IMR-90 (cell line): ENCODE measurements around the gene ATP6V0E2.

Source experiments
- BHLHE40 ChIP-seq: fragments of 150-350 bp; IDR thresholded peaks from 2 replicates; pipeline ENCODE4 v1.6.1; 2016; ENCODE audit warnings: mild to moderate bottlenecking, low read depth, low read length
- CEBPB ChIP-seq: IDR thresholded peaks from 2 replicates; pipeline ENCODE4 v1.6.1; 2012; ENCODE audit warnings: low read depth, low read length, improper control_type of control experiment
- CHD1 ChIP-seq: IDR thresholded peaks from 2 replicates; pipeline ENCODE4 v1.6.1; 2012; ENCODE audit warnings: low read depth, low read length, improper control_type of control experiment
- CTCF ChIP-seq: conservative IDR thresholded peaks from 2 replicates; pipeline ENCODE4 v1.5.1; 2012; ENCODE audit warnings: mild to moderate bottlenecking, low read depth, low read length, improper control_type of control experiment
- MXI1 ChIP-seq: IDR thresholded peaks from 2 replicates; pipeline ENCODE4 v1.6.1; 2012; ENCODE audit warnings: low read depth, mild to moderate bottlenecking, low read length, moderate library complexity, borderline replicate concordance
- POLR2A ChIP-seq: IDR thresholded peaks from 2 replicates; pipeline ENCODE4 v1.6.1; 2012; ENCODE audit warnings: mild to moderate bottlenecking, low read depth, low read length
- RAD21 ChIP-seq: IDR thresholded peaks from 2 replicates; pipeline ENCODE4 v1.6.1; 2012; ENCODE audit warnings: low read length, improper control_type of control experiment
- RCOR1 ChIP-seq: IDR thresholded peaks from 2 replicates; pipeline ENCODE4 v1.6.1; 2012; ENCODE audit warnings: mild to moderate bottlenecking, low read length, improper control_type of control experiment; ENCODE audit not compliant: insufficient replicate concordance
- RFX5 ChIP-seq: IDR thresholded peaks from 2 replicates; pipeline ENCODE4 v1.8.0; 2012; ENCODE audit warnings: low read depth, mild to moderate bottlenecking, low read length, moderate library complexity
- SMC3 ChIP-seq: fragments of 150-350 bp; IDR thresholded peaks from 2 replicates; pipeline ENCODE4 v1.6.1; 2016; ENCODE audit warnings: low read depth, mild to moderate bottlenecking, antibody characterized with exemption, low read length, moderate library complexity
- TF ChIP-seq, protein P1 (sequence below): fragments of 150-350 bp; IDR thresholded peaks from 2 replicates; pipeline ENCODE4 v1.6.1; 2016; ENCODE audit warnings: low read depth, mild to moderate bottlenecking, low read length, moderate library complexity, borderline replicate concordance

DNA sequence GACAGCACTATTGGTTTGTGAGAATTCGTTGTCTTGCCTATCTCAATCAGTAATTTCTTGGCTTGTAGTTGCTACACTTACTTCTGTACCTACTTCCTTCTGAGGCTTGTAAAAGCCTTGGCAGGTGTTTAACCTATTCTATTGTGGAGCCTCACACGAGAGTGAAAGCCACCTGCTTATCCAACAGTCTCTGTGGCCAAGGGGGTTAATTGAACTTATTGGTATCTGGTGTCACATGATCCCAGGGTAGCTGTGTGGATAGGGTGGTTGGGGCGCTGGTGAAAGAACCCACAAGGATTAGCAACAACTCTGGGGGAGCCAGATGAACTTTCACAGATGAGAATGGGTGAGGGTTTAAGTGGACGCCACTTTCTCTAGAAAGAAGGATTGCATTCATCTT is 13.9 kb upstream of the ATP6V0E2 start:
- TF ChIP-seq POLR2A (no peak), CHD1 (no peak), CTCF (no peak), RFX5 (no peak), BHLHE40 (no peak), SMC3 (no peak), CEBPB (no peak), MXI1 (no peak), RAD21 (no peak), RCOR1 (no peak)
- TF ChIP-seq, protein P1, sequence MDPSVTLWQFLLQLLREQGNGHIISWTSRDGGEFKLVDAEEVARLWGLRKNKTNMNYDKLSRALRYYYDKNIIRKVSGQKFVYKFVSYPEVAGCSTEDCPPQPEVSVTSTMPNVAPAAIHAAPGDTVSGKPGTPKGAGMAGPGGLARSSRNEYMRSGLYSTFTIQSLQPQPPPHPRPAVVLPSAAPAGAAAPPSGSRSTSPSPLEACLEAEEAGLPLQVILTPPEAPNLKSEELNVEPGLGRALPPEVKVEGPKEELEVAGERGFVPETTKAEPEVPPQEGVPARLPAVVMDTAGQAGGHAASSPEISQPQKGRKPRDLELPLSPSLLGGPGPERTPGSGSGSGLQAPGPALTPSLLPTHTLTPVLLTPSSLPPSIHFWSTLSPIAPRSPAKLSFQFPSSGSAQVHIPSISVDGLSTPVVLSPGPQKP, result no peak
